ENCODE results near the gene MED15.

GRCh38 chr22:20566420-20567260, 59.2 kb downstream of the MED15 start:
- TF ChIP-seq USF2 (IDR thresholded peaks at IDR 0.05; ENCODE audit: low read length) (no peak), POLR2A (IDR thresholded peaks at IDR 0.05; ENCODE audit: control extremely low read depth in 1 of 2, low read depth in 2 of 2, low read length in 2 of 2) (no peak), JUN (IDR thresholded peaks at IDR 0.05; ENCODE audit: low read depth, low read length) (no peak), CTCF (IDR thresholded peaks at IDR 0.05; ENCODE audit: control extremely low read depth in 1 of 3, insufficient read depth in 1 of 3, low read depth in 1 of 3, low read length in 3 of 3) (no peak), SRF (IDR thresholded peaks at IDR 0.05; ENCODE audit: low read depth, low read length) (no peak), POU5F1 (IDR thresholded peaks at IDR 0.05; ENCODE audit: low read depth, low read length) (no peak), SP1 (IDR thresholded peaks at IDR 0.05; ENCODE audit: low read depth, low read length) (no peak)

Data from H1 (cell line).